CD14-positive monocyte (primary cell): Measurements from ENCODE around the gene HSBP1. TPM values are rescaled to one million over a fixed set of nuclear protein-coding genes. Genes with fewer than 3 reads are reported as not detected.

Experiments
- DNase-seq, 3 donors: peaks; one replicate each; pipeline ENCODE4 v3.0.0-alpha.2; 2011 to 2022
- H2AFZ ChIP-seq: 2 replicates; pipeline ENCODE4 v1.6.0; 2012; ENCODE audit warnings: mild to moderate bottlenecking, low read depth, low read length, inconsistent platforms; ENCODE audit not compliant: insufficient read depth, poor library complexity, severe bottlenecking
- H3K27ac ChIP-seq, 2 donors: 1 replicate in 1 of 2; 2 replicates in 1 of 2; pipeline ENCODE4 v1.5.1; 2012 to 2013; ENCODE audit warnings: low read length in 2 of 2, control low read depth in 1 of 2, inconsistent platforms in 1 of 2, low read depth in 1 of 2, mild to moderate bottlenecking in 1 of 2
- H3K27me3 ChIP-seq, 2 donors: one replicate each; pipeline versions ENCODE4 v1.6.0 to v1.6.1; 2011 to 2013; ENCODE audit warnings: low read length in 2 of 2; ENCODE audit not compliant: control insufficient read depth in 2 of 2, insufficient read depth in 2 of 2
- H3K36me3 ChIP-seq, 2 donors: replicated peaks in 1 of 2; 1 replicate in 1 of 2; 2 replicates in 1 of 2; pipeline versions ENCODE4 v1.5.1 to v1.6.1; 2012 to 2013; ENCODE audit warnings: low read length in 2 of 2, control low read depth in 1 of 2, inconsistent platforms in 1 of 2, mild to moderate bottlenecking in 1 of 2; ENCODE audit not compliant: insufficient read depth in 2 of 2, control insufficient read depth in 1 of 2
- H3K4me1 ChIP-seq, 2 donors: 1 replicate in 1 of 2; 2 replicates in 1 of 2; pipeline versions ENCODE4 v1.5.1 to v1.6.1; 2012 to 2013; ENCODE audit warnings: low read length in 2 of 2, control low read depth in 1 of 2, inconsistent platforms in 1 of 2, mild to moderate bottlenecking in 1 of 2, moderate library complexity in 1 of 2; ENCODE audit not compliant: insufficient read depth in 2 of 2, control insufficient read depth in 1 of 2
- H3K4me2 ChIP-seq: replicated peaks from 2 replicates; pipeline ENCODE3; 2012; ENCODE audit warnings: low read length, moderate library complexity, mild to moderate bottlenecking; ENCODE audit not compliant: poor library complexity, severe bottlenecking; ENCODE audit errors: extremely low read depth
- H3K4me3 ChIP-seq, 3 experiments: fragments of 200-600 bp in 1 of 3; sonication (generic) in 1 of 3; replicated peaks in 1 of 3; 1 replicate in 2 of 3; 2 replicates in 1 of 3; pipeline ENCODE4 v1.5.1; 2011 to 2013; ENCODE audit warnings: low read length in 3 of 3, mild to moderate bottlenecking in 3 of 3, control low read depth in 2 of 3, low read depth in 2 of 3, inconsistent platforms in 1 of 3, moderate library complexity in 1 of 3
- H3K79me2 ChIP-seq: 2 replicates; pipeline ENCODE4 v1.6.0; 2012; ENCODE audit warnings: mild to moderate bottlenecking, control low read depth, inconsistent platforms, low read length, moderate library complexity; ENCODE audit not compliant: insufficient read depth
- H3K9ac ChIP-seq: 2 replicates; pipeline ENCODE4 v1.6.0; 2017; ENCODE audit warnings: low read length, mild to moderate bottlenecking; ENCODE audit not compliant: insufficient read depth, poor library complexity, severe bottlenecking
- H3K9me3 ChIP-seq, 2 donors: replicated peaks in 1 of 2; 1 replicate in 1 of 2; 2 replicates in 1 of 2; pipeline versions ENCODE4 v1.5.1 to v1.6.1; 2012 to 2013; ENCODE audit warnings: low read length in 2 of 2, control low read depth in 1 of 2; ENCODE audit not compliant: control insufficient read depth in 1 of 2, insufficient read depth in 1 of 2
- H4K20me1 ChIP-seq: 2 replicates; pipeline ENCODE4 v1.6.0; 2012; ENCODE audit warnings: mild to moderate bottlenecking, low read length, control low read depth, moderate library complexity; ENCODE audit not compliant: insufficient read depth
- H3K27ac Mint-ChIP-seq, 7 donors: one replicate each; pipeline ENCODE4 v1.8.0; 2020; ENCODE audit warnings: mild to moderate bottlenecking in 7 of 7, mixed read lengths in 7 of 7, moderate library complexity in 6 of 7, inconsistent platforms in 2 of 7
- H3K27me3 Mint-ChIP-seq, 3 donors: one replicate each; pipeline ENCODE4 v1.8.0; 2021 to 2022; ENCODE audit warnings: low read depth in 3 of 3, mild to moderate bottlenecking in 3 of 3, mixed read lengths in 3 of 3, moderate library complexity in 3 of 3, inconsistent platforms in 1 of 3
- H3K36me3 Mint-ChIP-seq, 2 donors: one replicate each; pipeline ENCODE4 v1.8.0; 2020; ENCODE audit warnings: mixed read lengths in 2 of 2, inconsistent platforms in 1 of 2, mild to moderate bottlenecking in 1 of 2
- H3K4me1 Mint-ChIP-seq: one replicate; pipeline ENCODE4 v1.8.0; 2020; ENCODE audit warnings: mild to moderate bottlenecking, mixed read lengths
- H3K4me3 Mint-ChIP-seq, 2 donors: one replicate each; pipeline ENCODE4 v1.8.0; 2020; ENCODE audit warnings: mild to moderate bottlenecking in 2 of 2, mixed read lengths in 2 of 2, moderate library complexity in 1 of 2
- H3K9me3 Mint-ChIP-seq, 7 donors: one replicate each; pipeline ENCODE4 v1.8.0; 2020 to 2022; ENCODE audit warnings: mixed read lengths in 7 of 7, mild to moderate bottlenecking in 6 of 7, moderate library complexity in 6 of 7, inconsistent platforms in 2 of 7
- WGBS: methylation state at CpG from one replicate; pipeline ENCODE4 v1.1.5; 2013; ENCODE audit warnings: missing lambda C conversion rate; ENCODE audit not compliant: insufficient coverage; 5-methylcytosine and 5-hydroxymethylcytosine counted together
- intact Hi-C, 2 donors: fragments of 100-400 bp; cut with micrococcal nuclease; formaldehyde crosslinking; loops; one replicate each; pipeline versions ENCODE4 v1.15.0 to v1.15.1; 2023
- polyA plus RNA-seq, 3 donors: library from polyadenylated mRNA; depleted of rRNA in 1 of 3; unstranded in 2 of 3; stranded (reverse) in 1 of 3; fragments of 300-500 nt in 2 of 3; fragments of >200 nt in 1 of 3; fragmentation: Illumina TruSeq in 2 of 3; gene quantifications; 1 replicate in 2 of 3; 2 replicates in 1 of 3; pipeline ENCODE4 v1.2.3, GENCODE V29; 2012 to 2021
- TF ChIP-seq, protein P1 (sequence below): fragments of 200-600 bp; IDR thresholded peaks from one replicate; pipeline ENCODE4 v1.8.0; 2022; ENCODE audit warnings: antibody characterized with exemption, mild to moderate bottlenecking

Gene HSBP1
- polyA plus RNA-seq, 3 donors = 16.9 to 194 (median 178) TPM

DNA sequence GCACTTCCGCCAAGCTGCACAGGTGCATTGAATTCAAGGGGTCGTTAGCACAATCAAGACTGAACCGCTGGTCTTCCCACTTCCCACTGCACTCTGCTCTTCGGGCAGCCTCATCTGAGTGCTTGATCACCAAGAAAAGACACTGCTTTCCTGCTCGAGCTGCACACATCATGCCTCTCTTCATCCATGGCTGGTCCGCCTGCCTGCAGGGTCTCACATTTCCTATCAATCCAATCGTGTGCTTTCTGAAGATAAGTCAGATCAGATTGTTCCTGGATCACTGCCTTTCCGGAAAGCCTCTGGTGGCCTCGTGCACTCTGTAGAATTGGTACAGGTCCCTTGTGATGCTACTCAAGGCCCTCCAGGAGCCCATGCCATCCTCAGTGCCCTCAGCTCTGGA lies 30.8 kb upstream of the HSBP1 start:
- no peaks in the 10 kb centered on the region for H3K79me2 ChIP-seq
- peaks cover 9 to 23% (median 23%) of the 10 kb centered on the region in 3 donors for H3K27me3 Mint-ChIP-seq
- peaks cover 30% of the 10 kb centered on the region for H3K4me1 Mint-ChIP-seq
- peaks cover 0 to 5% of the 10 kb centered on the region in 2 donors for H3K27me3 ChIP-seq
- DNase-seq = no peak
- H3K4me3 ChIP-seq = no peak overlapping the region
- intact Hi-C loops = no loop called here
- 89% methylated on average over 6 of the region's 9 CpGs for WGBS
- H2AFZ ChIP-seq = no peak overlapping the region
- TF ChIP-seq, protein P1, sequence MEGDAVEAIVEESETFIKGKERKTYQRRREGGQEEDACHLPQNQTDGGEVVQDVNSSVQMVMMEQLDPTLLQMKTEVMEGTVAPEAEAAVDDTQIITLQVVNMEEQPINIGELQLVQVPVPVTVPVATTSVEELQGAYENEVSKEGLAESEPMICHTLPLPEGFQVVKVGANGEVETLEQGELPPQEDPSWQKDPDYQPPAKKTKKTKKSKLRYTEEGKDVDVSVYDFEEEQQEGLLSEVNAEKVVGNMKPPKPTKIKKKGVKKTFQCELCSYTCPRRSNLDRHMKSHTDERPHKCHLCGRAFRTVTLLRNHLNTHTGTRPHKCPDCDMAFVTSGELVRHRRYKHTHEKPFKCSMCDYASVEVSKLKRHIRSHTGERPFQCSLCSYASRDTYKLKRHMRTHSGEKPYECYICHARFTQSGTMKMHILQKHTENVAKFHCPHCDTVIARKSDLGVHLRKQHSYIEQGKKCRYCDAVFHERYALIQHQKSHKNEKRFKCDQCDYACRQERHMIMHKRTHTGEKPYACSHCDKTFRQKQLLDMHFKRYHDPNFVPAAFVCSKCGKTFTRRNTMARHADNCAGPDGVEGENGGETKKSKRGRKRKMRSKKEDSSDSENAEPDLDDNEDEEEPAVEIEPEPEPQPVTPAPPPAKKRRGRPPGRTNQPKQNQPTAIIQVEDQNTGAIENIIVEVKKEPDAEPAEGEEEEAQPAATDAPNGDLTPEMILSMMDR = no peak
- H3K9me3 Mint-ChIP-seq = no peaks in the 10 kb centered on the region
- no peak overlapping the region for H3K4me3 Mint-ChIP-seq
- H3K4me1 ChIP-seq = peaks cover 16 to 18% of the 10 kb centered on the region in 2 donors
- H3K4me2 ChIP-seq = no peak overlapping the region
- no peak overlapping the region for H3K27ac ChIP-seq
- H3K36me3 Mint-ChIP-seq = no peaks in the 10 kb centered on the region
- H3K9ac ChIP-seq = no peak overlapping the region
- no peak overlapping the region for H3K27ac Mint-ChIP-seq
- H4K20me1 ChIP-seq = no peaks in the 10 kb centered on the region
- H3K9me3 ChIP-seq = no peaks in the 10 kb centered on the region
- no peaks in the 10 kb centered on the region for H3K36me3 ChIP-seq

DNA sequence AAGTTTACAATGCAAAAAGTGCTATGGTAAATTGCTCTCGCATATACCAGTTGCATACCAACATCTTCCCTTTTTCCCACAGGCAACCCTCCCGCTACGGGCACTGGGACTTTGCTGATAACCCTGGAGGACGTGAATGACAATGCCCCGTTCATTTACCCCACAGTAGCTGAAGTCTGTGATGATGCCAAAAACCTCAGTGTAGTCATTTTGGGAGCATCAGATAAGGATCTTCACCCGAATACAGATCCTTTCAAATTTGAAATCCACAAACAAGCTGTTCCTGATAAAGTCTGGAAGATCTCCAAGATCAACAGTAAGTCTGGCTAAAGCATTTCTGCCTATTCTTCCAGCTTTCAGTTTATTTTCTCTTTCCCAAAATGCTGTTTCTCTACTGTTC lies 27.9 kb upstream of the HSBP1 start:
- H3K4me1 Mint-ChIP-seq = peaks cover 19% of the 10 kb centered on the region
- Histone ChIP-seq H2AFZ (no peak overlapping the region), H3K4me2 (no peak overlapping the region), H3K27ac (no peak overlapping the region), H3K4me3 (no peak overlapping the region), H4K20me1 (no peaks in the 10 kb centered on the region), H3K36me3 (no peaks in the 10 kb centered on the region), H3K4me1 (peaks cover 16 to 18% of the 10 kb centered on the region in 2 donors), H3K9me3 (no peaks in the 10 kb centered on the region), H3K27me3 (peaks cover 0 to 7% of the 10 kb centered on the region in 2 donors), H3K9ac (no peak overlapping the region), H3K79me2 (no peaks in the 10 kb centered on the region)
- no peak overlapping the region for H3K4me3 Mint-ChIP-seq
- H3K27ac Mint-ChIP-seq = no peak overlapping the region
- TF ChIP-seq, protein P1 = no peak
- DNase-seq = no peak
- peaks cover 0 to under 1% (median 0%) of the 10 kb centered on the region in 7 donors for H3K9me3 Mint-ChIP-seq
- no peaks in the 10 kb centered on the region for H3K36me3 Mint-ChIP-seq
- intact Hi-C loops = no loop called here
- H3K27me3 Mint-ChIP-seq = peaks cover 13 to 30% (median 21%) of the 10 kb centered on the region in 3 donors
- 43% methylated on average over 6 of the region's 6 CpGs for WGBS
